ENCODE data around the gene PSPN. TPM values are rescaled to one million over a fixed set of nuclear protein-coding genes. Genes with fewer than 3 reads are reported as not detected.
A peak's percentile ranks its signal among the peaks of the same experiment; 100 is the strongest.

Gene PSPN
- total RNA-seq, 6 experiments from 2014 or later = 0.55 to 1.9 (median 1.0) TPM

GRCh38 chr19:6384381-6384780 is 8.6 kb upstream of the PSPN start:
- no peak for TF ChIP-seq POLR2A (IDR thresholded peaks at IDR 0.05)
- no peak for TF ChIP-seq CTCF (IDR thresholded peaks at IDR 0.05)
- intact Hi-C loops (cut with DNase I) = no loop called here
- no peaks in the 10 kb centered on the region for H3K27me3 ChIP-seq
- no peak for ATAC-seq
- peaks cover 0 to 81% (median 40%) of the 10 kb centered on the region in 4 donors for H3K36me3 ChIP-seq
- no peak for DNase-seq
- 95% methylated on average over 4 of the region's 4 CpGs for WGBS (ENCODE audit: insufficient coverage, low coverage, low lambda C conversion rate, missing lambda C conversion rate)
- no peak overlapping the region for H3K27ac ChIP-seq
- H3K9me3 ChIP-seq = no peaks in the 10 kb centered on the region
- H3K4me1 ChIP-seq = no peaks in the 10 kb centered on the region
- H3K4me3 ChIP-seq = no peak overlapping the region

DNA sequence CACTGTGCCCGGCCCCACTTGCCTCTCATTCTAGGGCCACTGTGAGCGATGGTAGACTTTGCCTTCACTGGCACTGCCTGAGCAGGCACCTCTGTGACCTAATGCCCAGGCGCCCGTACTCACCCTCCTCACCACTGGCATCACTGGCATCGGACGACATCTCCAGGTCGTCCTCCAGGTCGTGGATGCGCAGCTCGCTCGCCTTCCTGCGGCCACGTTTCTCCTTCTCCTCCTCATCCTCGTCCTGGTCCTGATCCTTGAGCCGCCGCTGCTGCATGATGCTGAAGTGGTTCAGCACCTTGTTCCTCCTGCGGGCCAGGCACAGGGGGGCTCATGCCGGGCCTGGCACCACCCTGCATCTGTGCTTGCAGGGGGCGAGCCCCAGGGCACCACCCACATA is 7.5 kb upstream of the PSPN start:
- intact Hi-C loops (cut with DNase I) = no loop called here
- no peaks in the 10 kb centered on the region for H3K27me3 ChIP-seq
- no peak for ATAC-seq
- no peak overlapping the region for H3K27ac ChIP-seq
- H3K4me1 ChIP-seq = no peaks in the 10 kb centered on the region
- TF ChIP-seq CTCF (IDR thresholded peaks at IDR 0.05) (no peak), POLR2A (IDR thresholded peaks at IDR 0.05) (no peak)
- H3K36me3 ChIP-seq = peaks cover 0 to 71% (median 35%) of the 10 kb centered on the region in 4 donors
- no peak overlapping the region for H3K4me3 ChIP-seq
- WGBS (ENCODE audit: insufficient coverage, low coverage, low lambda C conversion rate, missing lambda C conversion rate) = 96% methylated on average over 8 of the region's 19 CpGs
- no peaks in the 10 kb centered on the region for H3K9me3 ChIP-seq
- no peak for DNase-seq

DNA sequence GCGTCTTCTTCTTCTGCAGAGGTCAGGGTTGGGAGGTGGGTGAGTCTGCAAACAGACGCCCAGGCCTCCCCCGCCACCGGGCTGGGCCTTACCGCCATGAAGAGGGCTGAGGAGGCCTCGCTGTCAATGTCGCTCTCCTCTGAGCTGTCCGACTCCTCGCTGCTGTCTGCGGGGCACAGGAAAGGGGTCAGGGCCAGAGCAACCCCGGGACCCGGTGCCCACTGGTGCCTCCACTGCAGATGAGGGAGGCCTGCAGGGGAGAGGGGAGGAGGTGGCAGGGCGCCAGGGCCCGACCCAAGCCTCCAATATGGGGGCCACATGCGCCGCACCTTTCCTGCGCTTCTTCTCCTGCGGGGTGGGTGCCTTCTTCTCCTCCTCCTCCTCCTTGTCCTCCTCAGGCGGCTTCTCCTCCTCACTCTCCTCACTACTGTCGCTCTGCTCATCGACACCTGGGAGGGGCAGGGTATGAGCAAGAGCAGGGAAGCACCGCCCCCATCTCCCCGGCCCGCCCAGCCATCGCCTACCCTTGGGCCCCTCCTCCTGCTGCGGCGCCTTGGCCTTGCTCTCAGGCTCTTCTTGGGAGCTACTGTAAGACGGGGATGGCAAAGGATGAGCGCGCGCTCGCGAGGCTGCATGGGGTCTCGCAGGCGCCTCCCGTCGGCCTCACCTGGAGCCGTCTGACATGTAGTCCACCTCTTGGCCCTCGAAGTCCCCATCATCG is 5.5 kb upstream of the PSPN start:
- 98% methylated on average over 15 of the region's 40 CpGs for WGBS (ENCODE audit: insufficient coverage, low coverage, low lambda C conversion rate, missing lambda C conversion rate)
- no peak overlapping the region for H3K4me3 ChIP-seq
- TF ChIP-seq CTCF (IDR thresholded peaks at IDR 0.05) (no peak), POLR2A (IDR thresholded peaks at IDR 0.05) (no peak)
- no peaks in the 10 kb centered on the region for H3K27me3 ChIP-seq
- no peaks in the 10 kb centered on the region for H3K9me3 ChIP-seq
- peaks cover 0 to 57% (median 28%) of the 10 kb centered on the region in 4 donors for H3K36me3 ChIP-seq
- no peaks in the 10 kb centered on the region for H3K4me1 ChIP-seq
- no peak overlapping the region for H3K27ac ChIP-seq
- ATAC-seq (peak in 1 of 4 donors; percentile 17), DNase-seq (no peak)
- intact Hi-C loops (cut with DNase I) = no loop called here

GRCh38 chr19:6379744-6380143 is 4.0 kb upstream of the PSPN start:
- DNase-seq = no peak
- Histone ChIP-seq H3K9me3 (no peaks in the 10 kb centered on the region), H3K27me3 (no peaks in the 10 kb centered on the region), H3K27ac (no peak overlapping the region), H3K36me3 (peaks cover 0 to 53% (median 27%) of the 10 kb centered on the region in 4 donors), H3K4me1 (no peaks in the 10 kb centered on the region), H3K4me3 (no peak overlapping the region)
- no peak for TF ChIP-seq CTCF (IDR thresholded peaks at IDR 0.05)
- TF ChIP-seq POLR2A (IDR thresholded peaks at IDR 0.05) = no peak
- no peak for ATAC-seq
- intact Hi-C loops (cut with DNase I) = no loop called here
- 100% methylated on average over 1 of the region's 3 CpGs for WGBS (ENCODE audit: insufficient coverage, low coverage, low lambda C conversion rate, missing lambda C conversion rate)

All from right lobe of liver (tissue), 6 donors.